Measurements from ENCODE around the gene STMN1. TPM values are rescaled to one million over a fixed set of nuclear protein-coding genes. Genes with fewer than 3 reads are reported as not detected.

STMN1 gene
- polyA plus RNA-seq, 2 of the 4 experiments (the other 2 are of a cell fraction), result 82.4 to 145 TPM

DNA sequence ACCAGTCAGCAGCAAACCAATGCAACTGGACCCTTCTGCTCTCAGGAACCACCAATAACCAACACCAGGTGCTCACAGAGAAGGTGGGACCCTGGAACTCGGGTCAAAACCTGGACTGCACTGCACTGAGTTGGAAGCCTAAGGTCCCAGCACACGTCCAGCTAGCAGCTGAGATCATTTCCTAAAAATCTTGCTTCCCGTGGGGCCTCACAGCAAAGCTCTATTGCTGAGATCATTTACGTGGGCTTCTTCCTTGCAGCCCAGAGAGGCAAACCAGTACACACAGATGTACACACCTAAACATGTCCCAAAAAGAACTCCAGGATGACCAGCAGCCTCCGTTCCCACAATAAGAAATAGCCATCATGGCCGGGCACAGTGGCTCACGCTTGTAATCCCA is 22.8 kb upstream of the STMN1 start (continued):
- TF ChIP-seq, protein P1, sequence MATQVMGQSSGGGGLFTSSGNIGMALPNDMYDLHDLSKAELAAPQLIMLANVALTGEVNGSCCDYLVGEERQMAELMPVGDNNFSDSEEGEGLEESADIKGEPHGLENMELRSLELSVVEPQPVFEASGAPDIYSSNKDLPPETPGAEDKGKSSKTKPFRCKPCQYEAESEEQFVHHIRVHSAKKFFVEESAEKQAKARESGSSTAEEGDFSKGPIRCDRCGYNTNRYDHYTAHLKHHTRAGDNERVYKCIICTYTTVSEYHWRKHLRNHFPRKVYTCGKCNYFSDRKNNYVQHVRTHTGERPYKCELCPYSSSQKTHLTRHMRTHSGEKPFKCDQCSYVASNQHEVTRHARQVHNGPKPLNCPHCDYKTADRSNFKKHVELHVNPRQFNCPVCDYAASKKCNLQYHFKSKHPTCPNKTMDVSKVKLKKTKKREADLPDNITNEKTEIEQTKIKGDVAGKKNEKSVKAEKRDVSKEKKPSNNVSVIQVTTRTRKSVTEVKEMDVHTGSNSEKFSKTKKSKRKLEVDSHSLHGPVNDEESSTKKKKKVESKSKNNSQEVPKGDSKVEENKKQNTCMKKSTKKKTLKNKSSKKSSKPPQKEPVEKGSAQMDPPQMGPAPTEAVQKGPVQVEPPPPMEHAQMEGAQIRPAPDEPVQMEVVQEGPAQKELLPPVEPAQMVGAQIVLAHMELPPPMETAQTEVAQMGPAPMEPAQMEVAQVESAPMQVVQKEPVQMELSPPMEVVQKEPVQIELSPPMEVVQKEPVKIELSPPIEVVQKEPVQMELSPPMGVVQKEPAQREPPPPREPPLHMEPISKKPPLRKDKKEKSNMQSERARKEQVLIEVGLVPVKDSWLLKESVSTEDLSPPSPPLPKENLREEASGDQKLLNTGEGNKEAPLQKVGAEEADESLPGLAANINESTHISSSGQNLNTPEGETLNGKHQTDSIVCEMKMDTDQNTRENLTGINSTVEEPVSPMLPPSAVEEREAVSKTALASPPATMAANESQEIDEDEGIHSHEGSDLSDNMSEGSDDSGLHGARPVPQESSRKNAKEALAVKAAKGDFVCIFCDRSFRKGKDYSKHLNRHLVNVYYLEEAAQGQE (IDR thresholded peaks at IDR 0.05), result no peak
- TF ChIP-seq ZSCAN20 (CRISPR knock-in tag; IDR thresholded peaks at IDR 0.05), result no peak
- TF ChIP-seq ESRRA (IDR thresholded peaks at IDR 0.05; ENCODE audit: borderline replicate concordance, low read length), result no peak

DNA sequence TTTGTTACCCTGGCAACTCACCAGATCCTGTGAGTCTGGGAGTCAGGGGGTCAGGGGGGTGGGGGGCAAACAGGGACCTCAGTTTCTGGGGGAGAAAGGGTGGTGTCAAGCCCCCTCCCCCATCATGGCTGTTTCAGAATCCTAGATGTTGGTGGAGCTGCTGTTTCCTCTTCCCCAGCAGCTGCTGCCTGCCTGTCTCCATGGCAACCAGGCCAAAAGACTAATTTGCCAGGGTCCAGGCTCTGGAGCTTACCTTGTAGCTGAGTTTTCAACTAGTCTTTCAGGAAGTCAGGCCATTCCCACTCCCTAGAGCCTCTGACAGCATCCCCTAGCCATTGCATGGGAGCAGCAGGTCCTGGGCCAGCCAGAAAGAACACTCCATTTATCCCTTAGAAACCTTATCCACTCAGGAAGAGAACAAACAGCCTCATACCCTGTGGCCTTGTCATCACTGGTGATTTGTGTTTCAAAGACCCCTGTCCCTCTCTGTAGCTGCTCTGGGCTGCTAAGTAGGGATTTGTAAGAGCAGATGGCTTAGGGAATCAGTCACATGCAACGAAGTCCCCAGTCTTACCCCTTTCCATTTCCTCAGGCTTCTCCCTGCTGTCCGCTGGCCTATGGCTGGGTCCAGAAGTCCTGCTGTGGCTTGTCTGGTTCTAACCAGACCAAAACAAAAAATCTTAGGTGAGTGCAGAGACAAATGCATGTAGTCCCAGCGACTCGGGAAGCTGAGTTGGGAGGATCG is 21.5 kb upstream of the STMN1 start:
- no peak for ATAC-seq
- H3K4me1 ChIP-seq, result no peaks in the 10 kb centered on the region
- H3K9me3 ChIP-seq, result no peaks in the 10 kb centered on the region
- TF ChIP-seq EHF (CRISPR knock-in tag; IDR thresholded peaks at IDR 0.05) (no peak), SMC3 (IDR thresholded peaks at IDR 0.05) (no peak), HOXB13 (CRISPR knock-in tag; IDR thresholded peaks at IDR 0.05; ENCODE audit: low read depth) (no peak)
- no peak overlapping the region for H3K4me3 ChIP-seq
- no peak for DNase-seq (ENCODE audit: low read depth in 1 of 2, low spot score in 1 of 2)
- POLR2A ChIA-PET, result no interaction called here
- H3K4me2 ChIP-seq, result no peak overlapping the region
- CTCF ChIA-PET, result no interaction called here
- FAIRE-seq, result no peak
- H3K27ac ChIP-seq, result no peak overlapping the region
- WGBS (ENCODE audit: missing lambda C conversion rate), result 90% methylated on average over 5 of the region's 5 CpGs

DNA sequence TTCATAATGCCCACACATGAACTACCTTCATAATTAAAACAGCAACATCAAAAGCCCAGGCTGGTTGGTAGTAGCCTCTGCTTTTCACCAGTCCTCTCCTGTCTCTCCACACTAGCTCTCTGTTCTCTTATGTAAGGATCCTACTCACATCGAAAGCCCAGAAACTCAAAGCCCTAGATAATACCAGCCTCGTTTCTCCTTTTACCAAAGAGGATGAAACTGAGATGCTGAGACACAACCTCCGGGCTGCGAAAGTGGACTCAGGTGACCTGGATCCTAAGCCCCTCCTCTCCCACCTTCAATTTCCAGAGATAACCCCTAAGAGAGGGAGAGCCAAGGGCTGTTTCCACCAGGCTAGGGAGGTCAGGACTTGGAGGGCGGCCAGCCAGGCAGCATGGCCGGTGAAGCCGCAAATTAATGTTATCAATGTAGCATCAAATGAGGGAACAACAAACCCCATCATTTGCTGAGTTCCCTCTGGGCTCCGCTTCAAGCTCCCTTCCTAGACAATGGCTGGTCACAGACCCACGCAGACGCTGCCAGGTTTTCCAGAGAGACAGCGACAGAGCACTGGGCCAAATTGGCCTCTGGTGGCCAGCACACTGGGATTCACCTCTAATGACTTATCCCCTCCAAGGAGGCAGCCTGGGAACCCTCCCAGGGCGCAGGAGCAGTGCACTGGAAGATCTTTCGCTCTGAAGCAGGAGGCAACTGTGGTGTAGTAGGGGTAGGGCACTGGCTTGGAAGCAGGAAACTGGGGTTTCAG is 20.7 kb upstream of the STMN1 start:
- no peaks in the 10 kb centered on the region for H3K9me3 ChIP-seq
- no peak overlapping the region for H3K27ac ChIP-seq
- WGBS (ENCODE audit: missing lambda C conversion rate), result 76% methylated on average over 6 of the region's 13 CpGs
- FAIRE-seq, result no peak
- ATAC-seq, result no peak
- H3K4me1 ChIP-seq, result peaks cover 5% of the 10 kb centered on the region; the same call in 1 of the 3 replicates
- CTCF ChIA-PET, result interaction anchor here (0.6 kb wide), 1 partner anchor 128 kb away, joined by 3 read pairs; no protein-coding TSS in a partner anchor
- no peak overlapping the region for H3K4me2 ChIP-seq
- no peak for DNase-seq (ENCODE audit: low read depth in 1 of 2, low spot score in 1 of 2)
- POLR2A ChIA-PET, result no interaction called here
- H3K4me3 ChIP-seq, result no peak overlapping the region
- no peak for TF ChIP-seq FOXS1 (CRISPR knock-in tag; IDR thresholded peaks at IDR 0.05)

DNA sequence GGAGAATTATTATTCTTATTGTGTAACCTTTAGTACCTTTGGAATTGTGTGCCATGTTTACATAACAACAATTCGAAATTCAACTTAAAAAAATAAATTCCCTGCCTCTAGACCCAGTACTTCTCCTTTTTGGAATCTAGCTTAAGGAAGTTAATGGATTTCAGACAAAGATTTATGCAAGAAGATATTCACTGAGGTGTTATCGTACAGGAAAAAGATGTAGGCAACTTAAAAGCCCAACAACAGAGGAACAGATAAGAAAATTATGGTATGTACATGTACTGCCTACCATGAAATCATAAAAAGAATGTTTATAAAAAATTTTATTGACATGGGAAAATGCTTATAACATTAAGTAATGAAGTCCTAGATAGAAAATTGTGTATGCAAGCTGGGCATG is 18.2 kb upstream of the STMN1 start:
- CTCF ChIA-PET, result no interaction called here
- TF ChIP-seq RAD21 (conservative IDR thresholded peaks at IDR 0.05 in 1 of 2, IDR thresholded peaks at IDR 0.05 in 1 of 2), result no peak
- 49% methylated on average over 2 of the region's 2 CpGs for WGBS (ENCODE audit: missing lambda C conversion rate)
- ATAC-seq, result no peak
- no peak for FAIRE-seq
- H3K4me1 ChIP-seq, result peaks cover 7% of the 10 kb centered on the region; the same call in 1 of the 3 replicates
- no peak overlapping the region for H3K27ac ChIP-seq
- no peak for DNase-seq (ENCODE audit: low read depth in 1 of 2, low spot score in 1 of 2)
- no peaks in the 10 kb centered on the region for H3K9me3 ChIP-seq
- no peak overlapping the region for H3K4me2 ChIP-seq
- no peak overlapping the region for H3K4me3 ChIP-seq
- POLR2A ChIA-PET, result no interaction called here

DNA sequence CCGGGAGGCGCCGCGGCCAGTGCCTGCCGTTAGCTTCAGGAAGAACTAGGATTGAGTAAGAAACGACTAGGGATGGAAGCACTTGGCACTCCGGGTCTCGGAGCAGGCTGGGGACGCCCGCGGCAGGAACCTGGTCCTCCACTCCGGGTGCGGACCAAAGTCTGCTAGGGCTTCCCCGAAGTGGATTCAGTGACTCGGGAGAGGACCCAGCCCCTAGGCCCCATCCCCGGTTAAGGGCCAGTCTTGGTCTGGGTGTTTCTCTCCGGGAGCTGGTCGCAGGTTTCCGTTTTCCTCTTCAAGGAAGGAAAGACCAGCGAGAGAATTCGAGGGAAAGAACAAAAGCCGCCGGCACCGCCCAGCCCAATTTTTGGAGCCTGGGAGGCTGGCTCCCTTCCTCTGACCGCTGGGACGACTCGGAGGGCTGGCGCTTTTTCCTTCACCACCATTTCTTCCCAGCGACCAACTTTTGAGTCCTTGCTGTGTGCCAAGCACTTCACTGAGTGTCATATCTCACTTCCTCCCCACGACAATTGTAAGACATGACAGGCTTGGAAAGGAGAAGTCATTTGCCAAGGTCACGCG is 16.8 kb upstream of the STMN1 start:
- 64% methylated on average over 17 of the region's 32 CpGs for WGBS (ENCODE audit: missing lambda C conversion rate)
- Histone ChIP-seq H3K4me2 (peak overlapping the region; percentile 75), H3K4me3 (peak overlapping the region; percentile 53), H3K9me3 (no peaks in the 10 kb centered on the region), H3K27ac (peak overlapping the region; percentile 71 to 87), H3K4me1 (peaks cover 7% of the 10 kb centered on the region; the same call in 1 of the 3 replicates)
- peak; percentile 73 to 84; a peak in 5 of 6 replicates for ATAC-seq
- ChIA-PET CTCF (interaction anchor here (1.1 to 4.5 kb wide), 4 partner anchors 8 to 74 kb away, joined by 3 to 13 read pairs (median 4); partner anchors contain the start of gene PAFAH2), POLR2A (interaction anchor here (1.1 kb wide), 1 partner anchor 24 kb away, joined by 4 read pairs; no protein-coding TSS in a partner anchor)
- no peak for FAIRE-seq
- DNase-seq (ENCODE audit: low read depth in 1 of 2, low spot score in 1 of 2), result peak; percentile 7 to 12
- no peak for TF ChIP-seq TP53 (CRISPR knock-in tag; IDR thresholded peaks at IDR 0.05)
- TF ChIP-seq, protein P2, sequence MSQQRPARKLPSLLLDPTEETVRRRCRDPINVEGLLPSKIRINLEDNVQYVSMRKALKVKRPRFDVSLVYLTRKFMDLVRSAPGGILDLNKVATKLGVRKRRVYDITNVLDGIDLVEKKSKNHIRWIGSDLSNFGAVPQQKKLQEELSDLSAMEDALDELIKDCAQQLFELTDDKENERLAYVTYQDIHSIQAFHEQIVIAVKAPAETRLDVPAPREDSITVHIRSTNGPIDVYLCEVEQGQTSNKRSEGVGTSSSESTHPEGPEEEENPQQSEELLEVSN (IDR thresholded peaks at IDR 0.05; ENCODE audit: borderline replicate concordance, low read depth), result no peak
- no peak for TF ChIP-seq CEBPB (IDR thresholded peaks at IDR 0.05)
- no peak for TF ChIP-seq ZNF302 (CRISPR knock-in tag; IDR thresholded peaks at IDR 0.05)
- no peak for TF ChIP-seq BHLHE40 (IDR thresholded peaks at IDR 0.05; ENCODE audit: low read depth, low read length)
- no peak for TF ChIP-seq FOXS1 (CRISPR knock-in tag; IDR thresholded peaks at IDR 0.05)
- no peak for TF ChIP-seq RCOR1 (IDR thresholded peaks at IDR 0.05; ENCODE audit: low read depth, low read length)
- TF ChIP-seq HOXB5 (CRISPR knock-in tag; IDR thresholded peaks at IDR 0.05), result no peak
- no peak for TF ChIP-seq POLR2A (IDR thresholded peaks at IDR 0.05; ENCODE audit: low read length)
- TF ChIP-seq HDAC2 (IDR thresholded peaks at IDR 0.05), result no peak
- no peak for TF ChIP-seq MAFK (IDR thresholded peaks at IDR 0.05; ENCODE audit: partially characterized antibody)
- TF ChIP-seq EP300 (IDR thresholded peaks at IDR 0.05), result no peak
- no peak for TF ChIP-seq FOSB (CRISPR knock-in tag; IDR thresholded peaks at IDR 0.05)
- no peak for TF ChIP-seq MYC (IDR thresholded peaks at IDR 0.05; ENCODE audit: borderline replicate concordance, low read length)
- no peak for TF ChIP-seq TFCP2L1 (CRISPR knock-in tag; IDR thresholded peaks at IDR 0.05)
- no peak for TF ChIP-seq ZFP36 (IDR thresholded peaks at IDR 0.05; ENCODE audit: borderline replicate concordance, partially characterized antibody)

All from A549 (cell line).